AG09319 (cell line): ENCODE results near the gene DNAH3.
A peak's percentile ranks its signal among the peaks of the same experiment; 100 is the strongest.

Experiments used
- DNase-seq: peaks from one replicate; pipeline ENCODE4 v3.0.0-alpha.2; 2010; ENCODE audit warnings: low read depth; ENCODE audit errors: extremely low read depth
- TF ChIP-seq, protein P1 (sequence below): IDR thresholded peaks from 2 replicates; pipeline ENCODE4 v1.5.1; 2011; ENCODE audit warnings: low read depth, mild to moderate bottlenecking, inconsistent platforms, low read length, moderate library complexity

The DNAH3 gene

DNA sequence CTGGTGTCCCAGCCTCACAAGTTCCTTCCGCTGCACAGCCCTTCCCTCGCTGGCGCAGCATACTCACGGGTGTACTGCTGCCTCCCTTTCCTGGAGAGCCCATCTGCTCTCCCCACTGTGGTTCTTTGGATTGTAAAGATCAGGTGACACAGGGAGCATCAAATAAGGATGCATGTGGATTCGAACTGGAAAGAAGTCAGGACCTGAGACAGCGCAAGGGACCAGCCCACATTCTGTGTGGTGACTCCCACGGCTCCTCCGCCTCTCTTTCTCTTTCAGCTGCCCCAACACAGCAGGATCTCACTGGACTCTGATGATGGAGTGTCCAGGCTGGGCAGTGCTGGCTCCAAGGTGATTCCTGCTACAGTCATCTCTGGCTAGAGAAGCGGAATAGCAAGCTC, 15.9 kb upstream of the DNAH3 start:
- no peak for DNase-seq
- TF ChIP-seq, protein P1, sequence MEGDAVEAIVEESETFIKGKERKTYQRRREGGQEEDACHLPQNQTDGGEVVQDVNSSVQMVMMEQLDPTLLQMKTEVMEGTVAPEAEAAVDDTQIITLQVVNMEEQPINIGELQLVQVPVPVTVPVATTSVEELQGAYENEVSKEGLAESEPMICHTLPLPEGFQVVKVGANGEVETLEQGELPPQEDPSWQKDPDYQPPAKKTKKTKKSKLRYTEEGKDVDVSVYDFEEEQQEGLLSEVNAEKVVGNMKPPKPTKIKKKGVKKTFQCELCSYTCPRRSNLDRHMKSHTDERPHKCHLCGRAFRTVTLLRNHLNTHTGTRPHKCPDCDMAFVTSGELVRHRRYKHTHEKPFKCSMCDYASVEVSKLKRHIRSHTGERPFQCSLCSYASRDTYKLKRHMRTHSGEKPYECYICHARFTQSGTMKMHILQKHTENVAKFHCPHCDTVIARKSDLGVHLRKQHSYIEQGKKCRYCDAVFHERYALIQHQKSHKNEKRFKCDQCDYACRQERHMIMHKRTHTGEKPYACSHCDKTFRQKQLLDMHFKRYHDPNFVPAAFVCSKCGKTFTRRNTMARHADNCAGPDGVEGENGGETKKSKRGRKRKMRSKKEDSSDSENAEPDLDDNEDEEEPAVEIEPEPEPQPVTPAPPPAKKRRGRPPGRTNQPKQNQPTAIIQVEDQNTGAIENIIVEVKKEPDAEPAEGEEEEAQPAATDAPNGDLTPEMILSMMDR, result no peak

DNA sequence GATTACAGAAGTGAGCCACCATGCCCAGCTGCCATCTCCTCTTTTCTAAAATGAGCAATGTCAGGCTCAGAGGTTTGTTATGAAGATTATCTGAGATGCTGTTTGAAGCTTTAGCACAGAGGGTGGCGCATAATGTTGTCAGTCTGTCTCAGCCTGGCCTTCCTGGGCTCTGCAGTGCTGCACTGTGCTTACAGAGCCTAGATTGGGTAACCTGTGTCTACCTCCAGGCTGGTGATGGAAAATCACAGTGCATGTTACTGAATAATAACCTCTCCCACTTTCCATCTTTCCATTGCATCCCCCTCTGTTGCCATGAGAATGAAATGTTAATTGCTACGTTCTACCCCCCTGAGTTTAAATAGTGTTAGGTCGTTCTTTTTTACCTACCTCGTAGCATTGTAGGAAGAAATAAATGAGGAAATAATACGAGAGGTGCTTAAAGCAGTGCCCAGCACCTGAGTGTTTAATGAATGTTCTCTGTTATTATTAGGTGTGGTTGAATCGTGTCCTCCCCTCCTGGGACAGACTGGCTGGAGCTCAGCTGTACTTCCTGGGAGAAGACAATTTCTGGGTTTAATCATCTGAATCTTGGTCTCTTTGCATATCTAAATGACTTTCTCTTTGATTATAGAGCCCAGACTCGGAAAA, 14.0 kb upstream of the DNAH3 start:
- TF ChIP-seq, protein P1, result no peak
- no peak for DNase-seq

DNA sequence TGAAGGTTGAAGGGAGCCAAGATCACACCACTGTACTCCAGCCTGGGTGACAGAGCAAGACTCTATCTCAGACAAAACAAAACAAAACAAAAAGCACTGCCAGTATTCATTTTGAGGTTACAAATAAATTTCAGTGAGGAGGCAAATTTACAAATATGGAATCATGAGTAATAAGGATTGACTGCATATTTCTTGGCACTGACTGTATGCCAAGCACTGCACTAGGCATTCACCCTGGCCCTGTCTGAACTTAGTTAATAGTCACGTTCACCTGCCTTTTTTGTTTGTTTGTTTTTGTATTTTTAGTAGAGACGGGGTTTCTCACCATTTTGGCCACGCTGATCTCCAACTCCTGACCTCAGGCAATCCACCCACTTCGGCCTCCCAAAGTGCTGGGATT, 12.9 kb upstream of the DNAH3 start:
- no peak for DNase-seq
- TF ChIP-seq, protein P1, result no peak

DNA sequence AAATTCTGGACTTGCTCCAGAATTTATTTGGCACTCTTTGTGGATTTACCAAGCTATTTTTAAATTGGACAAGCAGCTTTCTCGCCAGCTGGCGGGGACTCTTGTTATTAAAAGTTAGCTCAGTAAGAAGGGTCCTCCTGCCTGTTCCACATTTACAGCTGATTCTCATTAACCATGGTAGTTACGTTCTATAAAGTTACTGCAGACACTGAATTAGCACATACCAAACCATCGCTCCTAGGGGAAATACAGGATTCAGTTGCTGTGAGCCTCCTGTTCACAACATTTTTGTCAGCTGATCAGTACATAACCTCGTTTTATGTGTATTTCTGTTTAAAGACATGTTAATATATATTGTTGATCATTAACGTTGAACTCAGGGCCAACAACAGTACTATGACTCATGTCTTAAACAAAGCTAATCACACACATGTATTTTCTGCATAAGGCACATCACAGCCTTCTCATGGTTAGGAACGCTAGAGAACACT, 12.1 kb upstream of the DNAH3 start:
- DNase-seq, result peak; percentile 41
- TF ChIP-seq, protein P1, result no peak

DNA sequence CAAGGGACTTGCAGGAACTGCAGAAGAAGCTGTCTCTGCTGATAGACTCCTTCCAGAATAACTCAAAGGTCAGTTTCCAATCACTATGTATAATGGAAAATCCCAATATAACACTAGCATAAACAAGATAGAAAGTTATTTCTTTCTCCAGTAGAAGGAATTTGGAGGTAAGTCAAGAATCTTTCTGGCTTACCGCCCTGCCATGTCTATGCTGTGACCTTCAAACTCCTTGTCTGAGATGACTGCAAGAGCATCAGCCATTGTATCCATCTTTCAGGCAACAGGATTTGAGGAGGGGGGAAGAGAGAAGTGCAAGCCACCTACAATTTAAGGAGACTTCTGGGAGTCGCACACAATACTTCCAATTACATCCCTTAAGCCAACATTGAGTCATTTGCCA, 10.6 kb upstream of the DNAH3 start:
- no peak for DNase-seq
- TF ChIP-seq, protein P1, result no peak

DNA sequence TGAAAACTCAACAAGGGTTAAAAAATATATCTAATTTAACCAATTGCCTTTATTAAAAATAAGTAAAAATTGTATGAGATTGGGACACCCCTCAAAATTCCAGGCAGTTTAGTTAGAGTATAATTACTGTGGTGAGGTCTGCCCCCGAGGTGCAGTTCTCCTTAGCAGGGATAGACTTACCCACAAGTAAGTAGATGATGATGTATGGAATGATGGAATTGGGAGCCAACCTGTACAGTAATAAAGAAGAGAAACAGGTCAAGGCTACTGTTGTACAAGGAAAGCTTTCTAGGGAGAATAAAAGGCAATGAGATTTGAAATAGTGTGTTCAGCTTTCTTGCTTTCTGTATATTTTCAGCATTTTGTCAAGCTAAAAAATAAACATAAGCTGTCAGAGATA, 9.6 kb upstream of the DNAH3 start:
- TF ChIP-seq, protein P1, result no peak
- no peak for DNase-seq

DNA sequence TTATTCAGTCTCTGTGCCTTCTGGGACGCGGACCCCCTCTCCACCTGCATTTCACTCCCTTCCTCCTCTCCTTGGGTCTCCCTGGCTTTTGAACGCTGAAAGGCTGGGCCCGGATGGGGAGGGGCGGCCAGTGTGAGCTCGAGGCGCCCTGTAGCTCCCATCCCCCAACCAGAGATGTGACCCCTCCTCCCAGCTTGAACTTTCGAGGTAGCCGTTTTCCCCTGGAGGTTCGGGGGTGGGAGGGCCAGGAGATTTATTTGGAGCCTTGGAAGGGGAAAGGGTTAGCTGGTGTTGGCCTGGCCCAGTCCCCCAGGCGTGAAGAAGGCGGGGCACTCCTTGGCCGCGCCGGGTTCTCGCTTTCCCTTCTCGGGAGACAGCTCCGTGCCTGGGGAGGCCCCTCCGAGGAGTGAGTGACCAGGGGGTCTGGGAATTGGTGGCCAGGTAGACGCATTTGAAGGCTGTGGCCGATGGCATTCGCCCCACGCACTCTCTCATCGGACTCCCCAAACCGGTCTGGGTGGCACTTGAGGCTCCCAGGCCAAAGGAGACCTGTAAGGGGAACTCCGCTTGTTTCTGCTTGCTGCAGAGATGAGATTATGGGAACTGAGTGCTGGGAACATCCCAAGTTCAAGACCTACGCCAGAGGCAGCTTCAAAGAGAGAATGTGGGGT, 8.8 kb upstream of the DNAH3 start:
- DNase-seq, result no peak
- TF ChIP-seq, protein P1, result no peak
